Choroid plexus epithelial cell (primary cell): Measurements from ENCODE around the gene BMS1.
"Not testable (repeated sequence)": the region's sequence is repeated elsewhere in the genome, so short reads cannot be mapped to it uniquely, and the experiment has no call there.

Experiments used
- DNase-seq: peaks from one replicate; pipeline ENCODE4 v3.0.0-alpha.2; 2010; ENCODE audit warnings: low read depth
- H3K4me3 ChIP-seq: 2 replicates; pipeline ENCODE4 v1.5.1; 2011; ENCODE audit warnings: low read depth, mild to moderate bottlenecking, control low read depth, low read length, moderate library complexity
- TF ChIP-seq, protein P1 (sequence below): conservative IDR thresholded peaks from 2 replicates; pipeline ENCODE4 v1.5.1; 2011; ENCODE audit warnings: low read depth, mild to moderate bottlenecking, control low read depth, inconsistent platforms, low read length, moderate library complexity

The BMS1 gene

DNA sequence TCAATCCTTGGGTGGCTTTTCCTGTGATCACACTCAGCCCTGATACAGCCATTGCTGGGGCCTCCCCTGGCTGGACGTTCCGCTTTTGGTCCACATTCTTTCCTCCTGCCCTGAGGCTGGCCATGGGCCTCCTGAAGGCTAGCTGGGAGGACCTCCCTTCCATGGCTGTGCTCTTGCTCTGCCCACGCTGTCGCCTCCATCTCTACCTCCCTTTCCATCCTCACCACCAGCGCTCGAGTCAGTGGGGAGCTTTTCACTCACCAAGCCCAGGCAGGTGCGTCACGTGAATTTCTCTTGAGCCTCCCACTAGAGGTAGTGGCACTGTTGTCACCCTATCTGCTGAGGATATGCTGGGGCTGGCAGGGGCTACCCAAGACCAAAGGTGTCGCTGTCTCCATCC is 85.9 kb downstream of the BMS1 start:
- DNase-seq, result no peak
- H3K4me3 ChIP-seq, result no peak overlapping the region
- TF ChIP-seq, protein P1, sequence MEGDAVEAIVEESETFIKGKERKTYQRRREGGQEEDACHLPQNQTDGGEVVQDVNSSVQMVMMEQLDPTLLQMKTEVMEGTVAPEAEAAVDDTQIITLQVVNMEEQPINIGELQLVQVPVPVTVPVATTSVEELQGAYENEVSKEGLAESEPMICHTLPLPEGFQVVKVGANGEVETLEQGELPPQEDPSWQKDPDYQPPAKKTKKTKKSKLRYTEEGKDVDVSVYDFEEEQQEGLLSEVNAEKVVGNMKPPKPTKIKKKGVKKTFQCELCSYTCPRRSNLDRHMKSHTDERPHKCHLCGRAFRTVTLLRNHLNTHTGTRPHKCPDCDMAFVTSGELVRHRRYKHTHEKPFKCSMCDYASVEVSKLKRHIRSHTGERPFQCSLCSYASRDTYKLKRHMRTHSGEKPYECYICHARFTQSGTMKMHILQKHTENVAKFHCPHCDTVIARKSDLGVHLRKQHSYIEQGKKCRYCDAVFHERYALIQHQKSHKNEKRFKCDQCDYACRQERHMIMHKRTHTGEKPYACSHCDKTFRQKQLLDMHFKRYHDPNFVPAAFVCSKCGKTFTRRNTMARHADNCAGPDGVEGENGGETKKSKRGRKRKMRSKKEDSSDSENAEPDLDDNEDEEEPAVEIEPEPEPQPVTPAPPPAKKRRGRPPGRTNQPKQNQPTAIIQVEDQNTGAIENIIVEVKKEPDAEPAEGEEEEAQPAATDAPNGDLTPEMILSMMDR, result no peak

DNA sequence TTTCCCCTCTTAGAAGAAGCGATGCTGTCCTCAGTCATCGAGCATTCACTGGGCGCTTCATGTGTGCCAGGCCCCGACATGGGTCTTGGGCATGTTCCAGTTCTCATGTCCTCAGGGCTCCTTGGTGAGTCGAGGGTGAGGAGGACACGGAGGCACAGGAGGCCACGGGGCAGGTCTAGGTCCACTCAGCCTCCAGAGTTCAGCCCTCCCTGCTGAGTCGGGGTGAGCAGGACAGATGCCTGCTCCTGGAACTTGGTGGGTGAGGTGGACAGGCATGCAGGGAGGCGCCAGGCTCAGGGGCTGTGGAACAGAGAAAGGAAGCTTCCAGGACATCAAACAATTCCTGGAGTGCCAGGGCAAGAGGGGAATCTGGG is 87.4 kb downstream of the BMS1 start:
- H3K4me3 ChIP-seq, result no peak overlapping the region
- TF ChIP-seq, protein P1, result no peak
- DNase-seq, result no peak

DNA sequence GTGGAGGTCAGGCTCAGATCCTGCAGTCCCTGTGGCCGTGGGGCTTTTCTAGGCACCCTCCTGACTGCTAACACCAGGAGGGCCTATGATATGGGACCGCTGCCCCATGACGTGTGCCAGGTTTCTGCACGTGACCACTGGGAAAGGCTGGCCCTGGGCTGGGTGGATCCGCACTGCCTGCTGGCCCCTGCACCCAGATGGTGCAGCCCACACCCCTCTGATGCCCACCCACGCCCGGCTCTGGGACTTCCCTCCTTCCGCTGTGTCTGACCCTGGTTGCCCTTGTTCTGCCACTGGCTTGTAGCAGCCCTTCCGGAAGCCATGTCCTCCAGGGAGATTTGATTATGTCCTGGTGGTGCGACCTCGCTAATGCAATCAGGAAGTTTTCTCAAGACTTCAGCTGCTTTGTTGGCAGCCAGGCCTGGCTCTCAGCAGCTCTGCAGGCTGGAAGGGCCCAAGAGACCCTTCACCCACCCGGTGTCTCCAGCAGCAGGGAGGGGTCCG is 88.6 kb downstream of the BMS1 start:
- not testable (repeated sequence) for H3K4me3 ChIP-seq
- DNase-seq, result peak; percentile 26

DNA sequence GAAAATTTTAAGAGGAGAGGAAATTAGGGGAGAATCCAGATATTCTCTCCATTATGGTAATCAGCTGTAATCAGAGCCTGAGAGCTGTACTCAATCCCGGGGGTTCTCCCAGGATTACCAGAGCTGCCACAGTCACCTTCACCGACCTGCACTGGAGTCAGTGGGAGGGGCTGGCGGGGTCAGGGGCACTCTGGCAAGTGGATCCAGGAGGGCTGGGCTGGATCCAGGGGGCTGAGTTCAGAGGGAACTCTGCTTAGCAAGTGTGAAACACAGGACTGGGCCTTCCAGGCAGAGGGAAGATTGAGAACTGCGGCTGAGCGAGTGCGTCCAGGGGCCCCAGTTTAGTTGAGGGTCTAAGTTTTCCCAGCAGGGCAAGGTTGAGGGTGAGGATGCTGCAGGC is 89.2 kb downstream of the BMS1 start:
- TF ChIP-seq, protein P1, result no peak

More for the DNA sequence above, 88.6 kb downstream of the BMS1 start:
- TF ChIP-seq, protein P1, result peak; percentile 10

DNA sequence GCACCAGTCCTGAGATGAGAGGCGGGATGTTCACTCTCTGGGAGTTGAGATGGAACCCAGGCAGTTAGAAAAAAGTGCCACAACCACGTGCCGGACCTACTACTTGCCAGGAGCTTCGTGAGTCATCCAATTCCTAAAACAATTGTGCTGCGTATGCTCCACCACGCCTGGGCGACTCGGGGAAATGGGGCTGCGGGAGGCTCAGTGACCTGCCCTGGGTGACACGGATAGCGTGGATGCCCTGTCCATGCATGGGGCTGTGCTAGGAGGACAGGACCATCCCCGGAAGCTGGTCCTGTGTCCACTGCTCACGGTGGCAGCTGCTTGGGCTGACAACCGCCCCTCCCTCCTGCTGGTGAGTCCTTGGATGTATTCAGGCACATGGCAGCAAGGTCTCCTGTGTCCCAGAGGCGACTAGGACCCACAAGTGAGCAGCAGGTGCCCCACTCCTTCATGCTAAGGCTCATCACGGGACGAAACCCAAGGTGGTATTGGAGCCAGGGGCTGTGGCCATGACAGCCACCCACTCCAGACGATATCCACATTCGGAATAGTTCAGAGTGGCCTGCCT is 90.4 kb downstream of the BMS1 start:
- DNase-seq, result no peak
- H3K4me3 ChIP-seq, result no peak overlapping the region
- TF ChIP-seq, protein P1, result no peak

More for the DNA sequence above, 89.2 kb downstream of the BMS1 start:
- no peak for DNase-seq
- H3K4me3 ChIP-seq, result no peak overlapping the region

DNA sequence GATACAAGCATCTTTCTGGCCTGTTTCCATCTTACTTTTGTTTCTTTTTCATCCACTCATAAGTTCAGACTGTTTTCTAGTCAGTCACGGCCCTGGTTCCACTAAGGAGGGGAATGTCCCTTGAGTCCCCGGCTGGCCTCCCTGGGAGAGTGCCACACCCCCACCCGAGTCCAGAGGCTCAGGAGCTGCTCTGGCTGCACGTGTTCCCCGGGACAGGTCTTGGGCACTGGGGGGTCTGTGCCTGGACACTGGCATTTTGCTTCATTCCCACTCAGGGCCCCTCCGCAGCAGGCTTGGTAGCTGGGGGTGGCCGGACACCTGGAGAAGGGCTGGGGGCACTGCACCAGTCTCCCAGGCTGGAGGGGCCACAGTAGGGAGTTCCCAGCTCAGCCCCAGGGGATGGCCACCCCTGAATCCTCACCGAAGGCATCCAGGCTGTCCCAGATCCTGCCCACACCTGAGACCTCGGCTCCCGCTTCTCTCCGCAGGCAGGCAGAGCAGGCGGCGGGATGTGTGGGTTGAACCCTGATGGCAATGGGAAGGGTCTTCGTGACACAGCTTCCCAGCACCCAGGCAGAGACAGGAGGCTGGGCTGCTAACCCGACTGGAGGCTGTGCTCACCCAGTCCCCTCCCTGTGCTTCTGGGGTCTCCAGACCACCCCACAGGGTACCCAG is 92.3 kb downstream of the BMS1 start:
- no peak overlapping the region for H3K4me3 ChIP-seq
- TF ChIP-seq, protein P1, result no peak
- DNase-seq, result no peak

DNA sequence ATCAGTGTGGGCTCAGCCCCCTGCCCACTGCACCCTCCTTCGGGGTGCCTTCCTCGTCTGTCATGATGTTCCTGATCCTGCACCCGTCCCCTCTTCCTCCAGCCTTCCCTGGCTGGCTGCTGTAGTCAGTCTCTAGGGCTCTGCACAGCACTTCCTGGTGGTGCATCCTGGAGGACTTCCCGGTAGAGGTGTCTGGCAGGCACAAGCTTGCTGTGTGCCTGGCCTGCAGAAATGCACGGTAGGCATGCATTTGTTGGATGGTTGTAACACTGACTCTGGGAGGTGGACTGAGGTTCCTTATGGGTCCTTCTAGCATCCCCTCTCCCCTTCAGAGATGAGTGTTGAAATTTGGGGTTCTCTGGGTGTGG is 92.8 kb downstream of the BMS1 start:
- TF ChIP-seq, protein P1, result no peak
- no peak overlapping the region for H3K4me3 ChIP-seq
- DNase-seq, result no peak
